GM12891 (cell line): ENCODE results near the gene CELA3A.
A peak's percentile ranks its signal among the peaks of the same experiment; 100 is the strongest.

Source experiments
- DNase-seq: peaks from one replicate; pipeline ENCODE4 v3.0.0; 2011; ENCODE audit warnings: low spot score; ENCODE audit not compliant: insufficient read length
- FAIRE-seq: peaks from 2 replicates; lab custom pipeline; 2011; peaks lifted over from hg19 to GRCh38; lab: Jason Lieb, UNC
- PAX5 ChIP-seq: IDR thresholded peaks from 2 replicates; pipeline ENCODE4 v1.6.1; 2011; ENCODE audit warnings: low read length, moderate library complexity, mild to moderate bottlenecking; ENCODE audit not compliant: insufficient read depth, severe bottlenecking
- POLR2A ChIP-seq: IDR thresholded peaks from 2 replicates; pipeline ENCODE4 v1.6.1; 2011; ENCODE audit warnings: low read depth, low read length, control low read depth
- POLR2AphosphoS5 ChIP-seq: IDR thresholded peaks from 2 replicates; pipeline ENCODE4 v1.6.1; 2011; ENCODE audit warnings: low read depth, low read length, control low read depth
- POU2F2 ChIP-seq: IDR thresholded peaks from 2 replicates; pipeline ENCODE4 v1.6.1; 2011; ENCODE audit warnings: low read depth, mild to moderate bottlenecking, control low read depth, low read length, moderate library complexity
- SPI1 ChIP-seq: IDR thresholded peaks from 2 replicates; pipeline ENCODE4 v1.6.1; 2011; ENCODE audit warnings: low read depth, low read length, control low read depth
- TAF1 ChIP-seq: IDR thresholded peaks from 2 replicates; pipeline ENCODE4 v1.6.1; 2011; ENCODE audit warnings: low read depth, low read length, control low read depth

CELA3A gene

GRCh38 chr1:22037520-22037919 lies 36.1 kb downstream of the CELA3A start:
- no peak for FAIRE-seq
- DNase-seq, result no peak
- TF ChIP-seq SPI1 (no peak), POU2F2 (no peak), POLR2A (no peak), PAX5 (no peak), TAF1 (no peak), POLR2AphosphoS5 (no peak)

- TF ChIP-seq POLR2A, result no peak
- no peak for TF ChIP-seq POU2F2
- no peak for TF ChIP-seq TAF1
- TF ChIP-seq POLR2AphosphoS5, result no peak
- TF ChIP-seq PAX5, result no peak
- TF ChIP-seq SPI1, result no peak
- DNase-seq, result no peak
- FAIRE-seq, result no peak
These were observed 36.6 kb downstream of the CELA3A start for GRCh38 chr1:22038036-22038435.

GRCh38 chr1:22039594-22040285 lies 38.3 kb downstream of the CELA3A start:
- DNase-seq, result peak; percentile 66
- TF ChIP-seq POLR2AphosphoS5, result peak; percentile 60; the same call in 1 of the 2 replicates
- peak; percentile 60; the same call in 1 of the 2 replicates for TF ChIP-seq POLR2A
- TF ChIP-seq POU2F2, result no peak
- no peak for TF ChIP-seq PAX5
- peak; percentile 75 for TF ChIP-seq SPI1
- TF ChIP-seq TAF1, result no peak
- peak; percentile 99 for FAIRE-seq

- DNase-seq (no peak), FAIRE-seq (no peak)
- TF ChIP-seq PAX5 (no peak), POU2F2 (no peak)
These were observed 38.8 kb downstream of the CELA3A start for GRCh38 chr1:22040286-22040623.

- TF ChIP-seq POU2F2, result no peak
- TF ChIP-seq PAX5, result no peak
- no peak for TF ChIP-seq POLR2AphosphoS5
- FAIRE-seq (no peak), DNase-seq (no peak)
These were observed 40.0 kb downstream of the CELA3A start for GRCh38 chr1:22041505-22041904.

GRCh38 chr1:22043198-22043769 lies 41.8 kb downstream of the CELA3A start:
- FAIRE-seq (no peak), DNase-seq (no peak)
- no peak for TF ChIP-seq SPI1
- no peak for TF ChIP-seq POLR2A
- no peak for TF ChIP-seq POU2F2
- TF ChIP-seq POLR2AphosphoS5, result no peak
- TF ChIP-seq TAF1, result no peak
- no peak for TF ChIP-seq PAX5

GRCh38 chr1:22044690-22045420 lies 43.4 kb downstream of the CELA3A start:
- TF ChIP-seq POLR2AphosphoS5 (no peak), POLR2A (no peak), TAF1 (no peak), SPI1 (no peak), PAX5 (no peak), POU2F2 (no peak)
- DNase-seq, result no peak

GRCh38 chr1:22045604-22046228 lies 44.3 kb downstream of the CELA3A start:
- TF ChIP-seq SPI1, result no peak
- no peak for TF ChIP-seq PAX5
- TF ChIP-seq POU2F2, result no peak
- no peak for TF ChIP-seq TAF1
- no peak for TF ChIP-seq POLR2A
- peak; percentile 47 for FAIRE-seq
- DNase-seq, result no peak

More at GRCh38 chr1:22044690-22045420, 43.4 kb downstream of the CELA3A start:
- FAIRE-seq, result no peak

- no peak for DNase-seq
- TF ChIP-seq POU2F2, result no peak
- no peak for TF ChIP-seq SPI1
- FAIRE-seq, result peak; percentile 91
These were observed 47.1 kb downstream of the CELA3A start for GRCh38 chr1:22048351-22049192.
